DMS114 treated with DMSO at 0.1 percent for 48 hours (cell line): ENCODE data around the gene SLC25A10.

Experiments
- DNase-seq: peaks from one replicate; lab custom pipeline; 2025; ENCODE audit not compliant: unreplicated experiment; lab: John Stamatoyannopoulos, UW

Gene SLC25A10

DNA sequence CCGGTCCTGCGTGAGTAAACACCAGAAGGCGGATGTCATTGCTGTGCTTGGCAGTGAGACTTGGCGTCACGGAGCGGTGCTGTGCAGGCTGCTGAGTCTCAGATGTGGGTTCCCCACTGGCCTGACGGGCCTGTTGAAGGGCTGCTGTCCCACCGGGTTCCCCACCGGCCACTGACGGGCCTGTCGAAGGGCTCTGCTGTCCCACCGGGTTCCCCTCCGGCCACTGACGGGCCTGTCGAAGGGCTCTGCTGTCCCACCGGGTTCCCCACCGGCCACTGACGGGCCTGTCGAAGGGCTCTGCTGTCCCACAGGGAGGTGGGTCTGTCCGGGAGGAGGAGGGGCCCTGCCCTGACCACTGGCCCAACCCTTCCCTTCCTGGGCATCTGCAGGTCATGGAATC lies 25.5 kb upstream of the SLC25A10 start:
- no peak for DNase-seq

DNA sequence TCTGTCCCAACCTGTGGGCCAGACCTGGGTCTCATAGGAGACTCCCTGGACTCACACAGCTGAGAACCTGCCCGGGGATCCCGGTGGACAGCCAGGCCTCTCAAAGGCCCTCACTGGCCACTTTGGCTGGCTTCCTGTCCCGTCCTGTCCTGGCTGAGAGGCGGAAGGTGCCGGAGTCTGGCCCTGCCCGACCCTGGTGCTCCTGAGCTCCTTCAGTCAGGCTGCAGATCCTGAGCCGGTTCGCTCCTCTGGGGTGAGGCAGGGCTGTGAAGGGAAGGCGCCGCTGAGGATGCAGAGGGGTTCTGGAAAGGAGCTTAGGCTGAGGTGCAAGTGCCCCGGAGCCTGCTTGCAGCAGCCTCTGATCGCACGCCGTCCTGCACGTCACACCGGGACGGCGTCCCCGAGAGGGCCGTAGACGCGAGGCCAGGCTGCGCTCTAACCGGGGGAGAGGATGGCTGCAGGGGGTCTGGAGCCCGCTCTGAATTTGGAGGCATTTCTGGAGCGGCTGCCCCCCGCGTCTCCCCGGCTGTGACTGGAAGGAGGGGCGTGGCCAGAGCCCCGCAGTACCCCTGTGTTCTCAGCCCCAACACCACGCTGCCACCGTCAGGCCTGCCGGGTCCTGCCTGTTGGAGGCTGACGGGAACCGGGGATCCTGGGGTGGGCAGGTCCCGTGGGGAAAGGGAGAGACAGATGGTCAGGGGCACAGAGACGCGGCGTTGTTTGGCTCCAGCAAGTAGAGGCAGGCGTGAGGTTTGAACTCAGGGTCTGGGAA lies 24.1 kb upstream of the SLC25A10 start:
- DNase-seq = no peak

DNA sequence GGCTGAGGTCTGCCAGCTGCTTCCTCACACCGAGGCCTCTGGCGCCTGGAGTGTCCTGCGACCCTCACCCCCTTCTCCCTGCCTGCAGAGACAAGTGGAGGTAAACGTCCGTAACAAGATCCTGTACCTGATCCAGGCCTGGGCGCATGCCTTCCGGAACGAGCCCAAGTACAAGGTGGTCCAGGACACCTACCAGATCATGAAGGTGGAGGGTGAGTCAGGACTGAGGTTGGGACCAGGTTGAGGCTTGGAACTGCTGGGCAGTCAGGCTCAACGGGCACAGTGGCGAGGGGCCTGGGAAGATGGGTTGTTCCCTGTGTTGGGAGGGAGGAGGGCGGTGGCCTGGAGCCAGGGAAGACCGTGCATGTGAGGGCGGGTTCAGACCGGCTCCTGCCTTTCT lies 23.5 kb upstream of the SLC25A10 start:
- DNase-seq = no peak

DNA sequence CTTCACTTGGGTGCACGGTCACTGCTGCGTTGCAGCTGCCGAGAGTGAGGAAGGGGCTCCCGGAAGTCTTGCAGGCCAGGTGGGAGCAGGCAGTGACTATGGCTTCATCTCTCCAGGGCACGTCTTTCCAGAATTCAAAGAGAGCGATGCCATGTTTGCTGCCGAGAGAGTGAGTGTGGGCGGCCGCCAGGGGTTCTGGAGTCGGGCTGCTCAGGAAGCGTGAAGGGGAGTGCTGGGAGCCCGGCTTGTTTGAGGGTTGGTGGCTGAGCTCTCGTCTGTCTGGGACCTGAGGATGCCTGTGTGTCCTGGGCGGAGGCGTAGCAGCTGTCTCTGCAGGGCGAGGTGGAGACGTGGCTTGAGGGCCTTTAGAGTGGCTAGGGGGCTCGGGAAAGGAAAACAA lies 22.0 kb upstream of the SLC25A10 start:
- no peak for DNase-seq

DNA sequence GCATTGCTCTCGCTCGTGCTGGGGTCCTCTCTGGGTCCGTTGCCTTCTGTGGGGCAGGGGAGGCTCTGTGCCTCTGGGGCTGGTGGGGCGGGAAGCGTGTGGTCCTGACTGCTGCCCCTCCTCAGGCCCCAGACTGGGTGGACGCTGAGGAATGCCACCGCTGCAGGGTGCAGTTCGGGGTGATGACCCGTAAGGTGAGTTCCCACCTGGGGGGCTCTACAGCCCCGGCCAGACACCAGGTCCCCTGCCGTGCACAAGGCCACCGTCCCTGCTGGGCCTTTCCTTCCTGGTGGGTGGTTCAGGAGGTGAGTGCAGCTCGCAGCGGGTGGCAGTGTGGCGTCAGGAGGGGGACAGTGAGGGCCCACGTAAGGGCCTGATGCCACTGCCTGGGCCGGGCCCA lies 21.5 kb upstream of the SLC25A10 start:
- no peak for DNase-seq

DNA sequence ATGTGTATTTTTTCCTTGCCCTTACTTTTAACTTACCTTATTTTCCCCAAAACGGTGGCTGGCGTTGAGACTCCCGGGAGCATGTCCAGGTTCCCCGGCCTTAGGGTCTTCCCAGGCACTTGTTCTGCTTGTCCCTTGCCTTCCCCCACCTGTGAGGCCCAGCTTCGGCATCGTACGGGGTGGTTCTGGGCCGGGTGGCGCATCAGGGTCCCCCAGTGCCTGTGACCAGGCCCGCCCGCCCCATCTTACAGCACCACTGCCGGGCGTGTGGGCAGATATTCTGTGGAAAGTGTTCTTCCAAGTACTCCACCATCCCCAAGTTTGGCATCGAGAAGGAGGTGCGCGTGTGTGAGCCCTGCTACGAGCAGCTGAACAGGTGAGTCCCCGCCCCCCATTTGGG lies 20.9 kb upstream of the SLC25A10 start:
- no peak for DNase-seq

DNA sequence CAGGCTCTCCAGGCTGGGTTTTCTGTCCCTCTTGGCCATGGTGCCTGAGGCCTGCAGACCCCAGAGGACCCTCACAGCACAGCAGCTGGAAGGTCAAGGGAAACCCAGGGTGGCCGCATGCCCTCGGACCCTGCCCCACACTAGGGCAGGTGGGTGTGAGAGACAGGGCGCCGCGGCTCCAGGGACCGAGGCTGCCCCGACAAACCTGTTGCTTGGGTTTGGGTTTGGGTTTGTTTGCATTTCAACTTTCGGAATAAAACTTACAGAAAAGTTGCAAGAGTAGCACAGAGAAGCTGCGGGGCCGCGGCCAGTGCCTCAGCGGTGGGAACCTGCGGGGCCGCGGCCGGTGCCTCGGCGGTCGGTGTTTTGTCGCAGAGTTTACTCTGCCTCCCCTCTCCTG lies 20.5 kb upstream of the SLC25A10 start:
- DNase-seq = no peak

DNA sequence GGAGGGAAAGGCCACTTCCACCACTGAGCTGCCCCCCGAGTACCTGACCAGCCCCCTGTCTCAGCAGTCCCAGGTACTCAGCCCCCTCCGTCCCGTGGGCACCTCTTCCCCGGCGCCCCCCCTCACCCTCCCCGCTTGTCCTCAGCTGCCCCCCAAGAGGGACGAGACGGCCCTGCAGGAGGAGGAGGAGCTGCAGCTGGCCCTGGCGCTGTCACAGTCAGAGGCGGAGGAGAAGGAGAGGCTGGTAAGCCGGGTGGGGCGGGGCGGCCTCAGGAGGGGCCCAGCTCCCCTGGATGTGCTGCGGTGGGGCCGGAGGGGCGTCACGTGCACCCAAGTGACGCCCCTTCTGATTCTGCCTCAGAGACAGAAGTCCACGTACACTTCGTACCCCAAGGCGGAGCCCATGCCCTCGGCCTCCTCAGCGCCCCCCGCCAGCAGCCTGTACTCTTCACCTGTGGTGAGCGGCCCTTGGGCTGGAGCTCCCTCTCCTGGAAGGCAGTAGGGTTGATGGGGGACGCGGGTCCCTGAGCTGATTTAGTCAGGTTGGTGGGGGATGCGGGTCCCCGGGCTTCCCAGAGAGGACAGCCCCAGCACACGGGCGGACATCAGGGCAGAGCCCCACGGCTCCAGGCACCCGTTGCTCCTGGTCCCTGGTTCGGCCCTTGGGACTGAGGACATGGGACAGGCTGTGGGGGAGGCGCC lies 18.4 kb upstream of the SLC25A10 start:
- no peak for DNase-seq

DNA sequence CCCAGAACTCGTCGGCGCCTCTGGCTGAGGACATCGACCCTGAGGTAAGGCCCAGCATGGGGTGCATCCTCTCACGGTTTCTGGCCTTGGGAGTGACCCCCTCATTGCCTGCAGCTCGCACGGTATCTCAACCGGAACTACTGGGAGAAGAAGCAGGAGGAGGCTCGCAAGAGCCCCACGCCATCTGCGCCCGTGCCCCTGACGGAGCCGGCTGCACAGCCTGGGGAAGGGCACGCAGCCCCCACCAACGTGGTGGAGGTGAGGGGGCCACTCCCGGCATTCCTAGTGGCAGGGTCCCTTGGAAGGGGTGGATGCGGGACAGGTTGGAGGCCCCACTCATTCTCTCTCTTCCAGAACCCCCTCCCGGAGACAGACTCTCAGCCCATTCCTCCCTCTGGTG lies 17.3 kb upstream of the SLC25A10 start:
- DNase-seq = no peak

DNA sequence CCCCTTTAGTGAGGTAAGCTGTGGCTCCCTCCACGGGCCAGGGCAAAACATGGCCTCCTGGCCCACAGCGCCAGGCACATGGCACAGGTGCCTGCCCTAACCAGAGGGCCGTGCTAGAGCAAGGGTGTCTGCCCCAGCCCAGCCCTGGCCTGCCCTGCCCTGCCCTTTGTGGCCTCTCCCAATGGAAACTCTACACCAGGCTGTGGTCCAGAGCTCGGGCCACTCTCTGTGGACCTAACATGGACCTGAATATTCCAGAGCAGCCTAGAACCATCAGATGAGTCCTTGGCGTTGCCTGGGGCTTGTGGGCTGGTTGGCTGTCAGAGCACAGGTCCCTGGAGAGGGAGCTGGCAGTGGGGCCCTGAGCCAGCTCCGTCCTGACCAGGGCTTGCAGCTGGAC lies 16.9 kb upstream of the SLC25A10 start:
- DNase-seq = no peak

DNA sequence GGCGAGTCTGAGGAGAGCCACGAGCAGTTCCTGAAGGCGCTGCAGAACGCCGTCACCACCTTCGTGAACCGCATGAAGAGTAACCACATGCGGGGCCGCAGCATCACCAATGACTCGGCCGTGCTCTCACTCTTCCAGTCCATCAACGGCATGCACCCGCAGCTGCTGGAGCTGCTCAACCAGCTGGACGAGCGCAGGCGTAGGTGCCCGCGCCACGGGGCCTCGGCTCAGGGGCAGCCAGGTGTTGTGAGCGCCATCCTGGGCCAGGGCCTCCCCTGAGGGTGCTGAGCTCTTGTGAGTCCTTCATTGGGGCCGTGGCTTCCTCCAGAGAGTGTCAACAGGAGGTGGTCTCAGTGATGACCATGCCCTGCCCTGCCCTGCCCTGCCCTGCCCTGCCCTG lies 16.3 kb upstream of the SLC25A10 start:
- no peak for DNase-seq

DNA sequence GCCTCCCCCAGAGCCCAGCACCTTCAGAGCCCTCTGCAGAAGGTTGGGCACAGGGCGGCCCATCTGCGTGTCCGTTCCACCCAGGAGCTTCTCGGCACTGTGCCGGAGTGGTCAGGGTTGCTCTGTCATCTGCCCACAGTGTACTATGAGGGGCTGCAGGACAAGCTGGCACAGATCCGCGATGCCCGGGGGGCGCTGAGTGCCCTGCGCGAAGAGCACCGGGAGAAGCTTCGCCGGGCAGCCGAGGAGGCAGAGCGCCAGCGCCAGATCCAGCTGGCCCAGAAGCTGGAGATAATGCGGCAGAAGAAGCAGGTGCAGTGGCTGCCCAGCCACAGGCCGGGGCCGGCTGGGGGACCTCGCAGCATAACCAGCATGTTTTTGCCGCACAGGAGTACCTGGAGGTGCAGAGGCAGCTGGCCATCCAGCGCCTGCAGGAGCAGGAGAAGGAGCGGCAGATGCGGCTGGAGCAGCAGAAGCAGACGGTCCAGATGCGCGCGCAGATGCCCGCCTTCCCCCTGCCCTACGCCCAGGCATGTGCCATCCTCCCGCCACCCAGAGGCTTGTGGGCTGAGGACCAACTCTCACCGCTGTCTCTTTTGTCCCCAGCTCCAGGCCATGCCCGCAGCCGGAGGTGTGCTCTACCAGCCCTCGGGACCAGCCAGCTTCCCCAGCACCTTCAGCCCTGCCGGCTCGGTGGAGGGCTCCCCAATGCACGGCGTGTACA lies 15.7 kb upstream of the SLC25A10 start:
- no peak for DNase-seq

DNA sequence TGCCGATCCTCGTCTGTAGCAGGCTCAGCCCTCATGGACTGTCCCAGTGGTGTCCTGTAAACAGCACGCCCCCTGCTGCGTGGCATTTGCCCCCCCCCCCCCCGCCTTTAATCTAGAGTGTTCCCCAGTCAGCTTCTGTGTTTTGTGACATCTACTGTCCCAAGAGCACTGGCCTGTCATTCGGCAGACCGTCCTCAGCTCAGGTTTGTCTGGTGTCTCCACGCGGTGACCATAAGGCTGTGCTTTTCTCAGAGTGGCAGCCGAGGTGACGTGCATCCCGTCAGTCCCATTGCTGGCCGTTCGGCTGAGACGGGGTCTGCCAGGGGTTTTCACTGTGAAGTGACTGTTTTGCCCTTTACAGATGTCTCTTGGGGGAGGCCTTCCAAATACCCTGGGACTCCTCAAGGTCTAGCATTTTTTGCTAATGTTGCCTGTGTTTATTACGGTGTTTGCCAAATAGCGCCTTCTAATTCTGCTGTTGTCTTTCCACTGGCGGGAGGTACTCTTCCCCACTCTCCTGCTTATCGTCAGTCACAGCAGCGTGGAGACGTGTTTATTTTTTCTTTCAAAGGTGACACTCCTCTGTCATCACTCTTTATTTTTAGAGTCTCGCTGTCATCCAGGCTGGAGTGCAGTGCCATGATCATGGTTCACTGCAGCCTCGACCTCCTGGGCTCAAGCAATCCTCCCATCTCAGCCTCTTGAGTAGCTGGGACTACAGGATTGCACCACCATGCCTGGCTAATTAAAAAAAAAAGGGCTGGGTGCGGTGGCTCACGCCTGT lies 14.6 kb upstream of the SLC25A10 start:
- no peak for DNase-seq

DNA sequence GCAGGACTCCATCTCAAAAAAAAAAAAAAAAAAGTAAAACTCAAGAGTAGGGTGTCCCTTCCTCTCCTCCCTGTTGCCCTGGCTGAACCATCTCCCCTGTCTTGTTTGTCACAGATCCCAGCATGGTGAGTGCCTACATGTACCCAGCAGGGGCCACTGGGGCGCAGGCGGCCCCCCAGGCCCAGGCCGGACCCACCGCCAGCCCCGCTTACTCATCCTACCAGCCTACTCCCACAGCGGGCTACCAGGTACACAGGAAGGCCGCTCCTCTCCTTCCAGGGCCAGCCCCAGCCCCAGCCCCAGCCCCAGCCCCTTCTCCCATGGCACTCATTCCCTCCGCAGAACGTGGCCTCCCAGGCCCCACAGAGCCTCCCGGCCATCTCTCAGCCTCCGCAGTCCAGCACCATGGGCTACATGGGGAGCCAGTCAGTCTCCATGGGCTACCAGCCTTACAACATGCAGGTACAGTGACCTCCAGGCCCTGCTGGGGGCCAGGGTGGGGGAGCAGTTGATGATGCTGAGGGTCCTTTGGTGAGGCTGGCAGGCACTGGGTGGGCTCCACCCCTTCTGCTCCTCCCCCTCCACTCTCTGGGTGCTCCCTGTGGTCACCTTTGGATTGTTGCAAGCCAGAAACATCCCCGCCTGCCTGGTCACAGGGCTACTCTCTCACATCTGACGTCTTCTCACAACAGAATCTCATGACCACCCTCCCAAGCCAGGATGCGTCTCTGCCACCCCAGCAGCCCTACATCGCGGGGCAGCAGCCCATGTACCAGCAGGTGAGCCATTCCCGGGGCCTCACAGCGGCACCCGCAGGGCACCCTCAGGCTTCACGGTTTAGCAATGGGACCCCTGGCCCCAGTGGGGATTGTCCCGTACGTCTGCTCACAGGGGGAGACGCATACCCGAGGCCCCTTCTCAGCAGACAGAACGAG lies 11.5 kb upstream of the SLC25A10 start:
- no peak for DNase-seq

DNA sequence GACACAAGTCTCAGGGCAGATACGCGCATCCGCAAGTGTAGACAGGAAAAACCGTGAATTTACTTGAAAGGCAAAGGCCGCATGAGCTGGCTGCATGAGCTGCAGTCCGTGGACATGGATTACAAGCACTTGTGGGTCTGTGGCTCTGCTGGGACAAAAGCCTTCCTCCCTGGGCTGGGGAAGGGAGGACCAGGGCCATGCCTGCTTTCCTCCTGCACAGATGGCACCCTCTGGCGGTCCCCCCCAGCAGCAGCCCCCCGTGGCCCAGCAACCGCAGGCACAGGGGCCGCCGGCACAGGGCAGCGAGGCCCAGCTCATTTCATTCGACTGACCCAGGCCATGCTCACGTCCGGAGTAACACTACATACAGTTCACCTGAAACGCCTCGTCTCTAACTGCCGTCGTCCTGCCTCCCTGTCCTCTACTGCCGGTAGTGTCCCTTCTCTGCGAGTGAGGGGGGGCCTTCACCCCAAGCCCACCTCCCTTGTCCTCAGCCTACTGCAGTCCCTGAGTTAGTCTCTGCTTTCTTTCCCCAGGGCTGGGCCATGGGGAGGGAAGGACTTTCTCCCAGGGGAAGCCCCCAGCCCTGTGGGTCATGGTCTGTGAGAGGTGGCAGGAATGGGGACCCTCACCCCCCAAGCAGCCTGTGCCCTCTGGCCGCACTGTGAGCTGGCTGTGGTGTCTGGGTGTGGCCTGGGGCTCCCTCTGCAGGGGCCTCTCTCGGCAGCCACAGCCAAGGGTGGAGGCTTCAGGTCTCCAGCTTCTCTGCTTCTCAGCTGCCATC lies 10.6 kb upstream of the SLC25A10 start:
- peak; percentile 16 for DNase-seq

DNA sequence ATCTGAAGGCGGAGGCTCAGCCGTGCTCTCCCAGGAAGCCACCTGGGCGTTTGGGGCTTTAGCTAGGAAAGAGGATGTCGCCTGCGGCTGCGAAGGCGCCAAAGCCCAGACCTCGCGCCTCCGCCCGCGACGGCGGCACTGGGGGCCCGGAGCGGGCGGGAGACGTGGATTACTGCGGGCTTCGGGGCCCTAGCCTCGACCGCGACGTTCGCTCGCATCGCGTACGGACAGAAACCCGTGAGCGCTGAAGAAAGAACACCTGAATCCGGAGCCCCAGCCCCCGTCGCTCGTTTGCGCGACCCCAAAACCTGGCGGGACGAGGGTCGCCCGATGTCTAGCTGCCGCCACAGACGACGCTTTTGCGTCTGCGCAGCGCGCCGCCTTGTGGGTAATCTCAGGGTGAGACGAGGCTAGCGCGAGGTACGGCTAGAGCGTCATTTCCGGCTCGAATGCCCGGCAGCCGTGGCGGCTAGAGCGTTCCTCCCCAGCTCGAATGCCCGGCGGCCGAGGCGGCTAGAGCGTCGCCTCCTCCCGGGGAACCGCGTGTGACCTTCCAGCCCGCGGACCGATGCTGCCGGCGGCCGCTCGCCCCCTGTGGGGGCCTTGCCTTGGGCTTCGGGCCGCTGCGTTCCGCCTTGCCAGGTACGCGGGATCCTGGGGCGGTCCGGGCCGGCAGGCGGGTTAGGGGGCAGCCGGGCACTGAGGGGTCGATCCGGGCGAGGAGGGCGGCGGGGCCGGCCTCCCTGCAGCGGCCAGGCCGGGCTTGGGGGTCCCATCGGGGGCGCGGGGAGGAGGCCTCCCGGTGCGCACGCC lies 8.9 kb upstream of the SLC25A10 start, which contains the start of gene MRPL12:
MRPL12 (plus strand) TSS at position 434 of the 813 bp plus-strand sequence; CDS start at position 569, 135 bp downstream.
- peak; percentile 75 for DNase-seq

DNA sequence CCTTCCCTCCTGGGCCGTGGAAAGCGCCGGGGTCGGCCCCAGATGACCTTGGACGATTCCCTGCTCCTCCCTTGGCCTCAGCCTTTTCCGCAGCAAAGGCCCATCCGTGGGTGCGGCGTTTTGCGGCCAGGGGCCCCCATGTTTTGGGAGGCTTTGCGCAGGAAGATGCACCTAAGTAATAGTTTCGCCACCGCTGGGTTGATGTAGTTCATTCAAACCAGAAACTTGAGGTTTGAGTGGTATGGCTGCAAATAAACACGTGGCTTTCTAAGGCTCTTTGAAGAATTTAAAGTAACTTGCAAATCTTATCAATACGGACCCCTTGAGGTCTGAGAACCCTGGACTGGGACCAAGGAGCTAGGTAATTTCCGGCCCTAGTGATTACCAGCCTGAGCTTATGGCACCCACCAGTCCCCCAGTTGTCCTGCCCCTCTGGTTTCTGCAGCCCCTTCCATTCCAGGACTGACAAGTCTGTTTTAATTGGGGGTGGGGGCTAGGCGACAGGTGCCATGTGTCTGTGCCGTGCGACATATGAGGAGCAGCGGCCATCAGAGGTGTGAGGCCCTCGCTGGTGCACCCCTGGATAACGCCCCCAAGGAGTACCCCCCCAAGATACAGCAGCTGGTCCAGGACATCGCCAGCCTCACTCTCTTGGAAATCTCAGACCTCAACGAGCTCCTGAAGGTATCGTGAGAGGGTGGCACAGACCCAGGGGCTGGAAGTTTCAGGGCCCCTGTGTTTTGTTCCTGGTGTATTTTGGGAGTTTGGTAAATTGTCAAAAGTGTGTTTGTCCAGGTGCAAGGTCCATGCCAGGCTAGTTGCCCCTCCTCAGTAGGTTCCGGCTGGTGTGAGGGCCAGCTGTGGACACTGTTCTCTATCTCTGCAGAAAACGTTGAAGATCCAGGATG lies 8.1 kb upstream of the SLC25A10 start:
- DNase-seq = no peak
